Mucosa of descending colon (tissue), 3 donors: Measurements from ENCODE around the gene ZNF691. TPM values are rescaled to one million over a fixed set of nuclear protein-coding genes. Genes with fewer than 3 reads are reported as not detected.

ENCODE experiments used
- ATAC-seq: fragments of 200-7000 bp; cut with Tn5 transposase; one replicate; pipeline ENCODE4 v1.9.1; 2020; ENCODE audit warnings: mild to moderate bottlenecking, moderate library complexity
- DNase-seq, 3 donors: peaks; one replicate each; pipeline ENCODE4 v3.0.0-alpha.2; 2020
- H3K36me3 ChIP-seq: fragments of 200-600 bp; one replicate; pipeline ENCODE4 v1.8.0; 2021; ENCODE audit warnings: low read depth, mild to moderate bottlenecking
- H3K4me1 ChIP-seq: fragments of 200-600 bp; one replicate; pipeline ENCODE4 v1.8.0; 2021; ENCODE audit warnings: low read depth, mild to moderate bottlenecking
- H3K4me3 ChIP-seq: fragments of 200-600 bp; one replicate; pipeline ENCODE4 v1.8.0; 2021; ENCODE audit warnings: mild to moderate bottlenecking
- H3K9me3 ChIP-seq: fragments of 200-600 bp; one replicate; pipeline ENCODE4 v1.8.0; 2021; ENCODE audit warnings: mild to moderate bottlenecking
- intact Hi-C, 2 donors: fragments of 100-400 bp; cut with DNase I in 1 of 2; cut with micrococcal nuclease in 1 of 2; formaldehyde crosslinking; loops; one replicate each; pipeline versions ENCODE4 v1.11.0 to v1.11.1; 2022; cut with DNase I, micrococcal nuclease
- total RNA-seq, 3 donors: library from RNA; stranded (reverse); fragmentation: NEBNext Ultra II Directional in 2 of 3; extraction: Animal tissue kit (Norgen Biotek cat#: 25700) in 2 of 3; gene quantifications; one replicate each; pipeline versions ENCODE4 v1.2.1 to v1.2.4, GENCODE V29; 2021 to 2023
- TF ChIP-seq, protein P1 (sequence below): fragments of 200-600 bp; IDR thresholded peaks from one replicate; pipeline ENCODE4 v1.8.0; 2022; ENCODE audit warnings: antibody characterized with exemption, mild to moderate bottlenecking
- donor health status: DM: no; HTN: no; CAD: no; lungs with moderate emphysema.
- donor health status: DM: no; HTN: no; CAD: no.
- donor health status: DM: no; HTN: yes; CAD: no.

Gene ZNF691
- total RNA-seq, 3 donors from 2014 or later, result 5.9 to 10.8 (median 5.9) TPM

GRCh38 chr1:42880384-42880783, 34.0 kb downstream of the ZNF691 start:
- ATAC-seq (no peak), DNase-seq (no peak)
- Histone ChIP-seq H3K4me3 (no peak overlapping the region), H3K4me1 (no peaks in the 10 kb centered on the region), H3K9me3 (no peaks in the 10 kb centered on the region), H3K36me3 (no peaks in the 10 kb centered on the region)
- intact Hi-C loops, result no loop called here
- TF ChIP-seq, protein P1, sequence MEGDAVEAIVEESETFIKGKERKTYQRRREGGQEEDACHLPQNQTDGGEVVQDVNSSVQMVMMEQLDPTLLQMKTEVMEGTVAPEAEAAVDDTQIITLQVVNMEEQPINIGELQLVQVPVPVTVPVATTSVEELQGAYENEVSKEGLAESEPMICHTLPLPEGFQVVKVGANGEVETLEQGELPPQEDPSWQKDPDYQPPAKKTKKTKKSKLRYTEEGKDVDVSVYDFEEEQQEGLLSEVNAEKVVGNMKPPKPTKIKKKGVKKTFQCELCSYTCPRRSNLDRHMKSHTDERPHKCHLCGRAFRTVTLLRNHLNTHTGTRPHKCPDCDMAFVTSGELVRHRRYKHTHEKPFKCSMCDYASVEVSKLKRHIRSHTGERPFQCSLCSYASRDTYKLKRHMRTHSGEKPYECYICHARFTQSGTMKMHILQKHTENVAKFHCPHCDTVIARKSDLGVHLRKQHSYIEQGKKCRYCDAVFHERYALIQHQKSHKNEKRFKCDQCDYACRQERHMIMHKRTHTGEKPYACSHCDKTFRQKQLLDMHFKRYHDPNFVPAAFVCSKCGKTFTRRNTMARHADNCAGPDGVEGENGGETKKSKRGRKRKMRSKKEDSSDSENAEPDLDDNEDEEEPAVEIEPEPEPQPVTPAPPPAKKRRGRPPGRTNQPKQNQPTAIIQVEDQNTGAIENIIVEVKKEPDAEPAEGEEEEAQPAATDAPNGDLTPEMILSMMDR, result no peak

DNA sequence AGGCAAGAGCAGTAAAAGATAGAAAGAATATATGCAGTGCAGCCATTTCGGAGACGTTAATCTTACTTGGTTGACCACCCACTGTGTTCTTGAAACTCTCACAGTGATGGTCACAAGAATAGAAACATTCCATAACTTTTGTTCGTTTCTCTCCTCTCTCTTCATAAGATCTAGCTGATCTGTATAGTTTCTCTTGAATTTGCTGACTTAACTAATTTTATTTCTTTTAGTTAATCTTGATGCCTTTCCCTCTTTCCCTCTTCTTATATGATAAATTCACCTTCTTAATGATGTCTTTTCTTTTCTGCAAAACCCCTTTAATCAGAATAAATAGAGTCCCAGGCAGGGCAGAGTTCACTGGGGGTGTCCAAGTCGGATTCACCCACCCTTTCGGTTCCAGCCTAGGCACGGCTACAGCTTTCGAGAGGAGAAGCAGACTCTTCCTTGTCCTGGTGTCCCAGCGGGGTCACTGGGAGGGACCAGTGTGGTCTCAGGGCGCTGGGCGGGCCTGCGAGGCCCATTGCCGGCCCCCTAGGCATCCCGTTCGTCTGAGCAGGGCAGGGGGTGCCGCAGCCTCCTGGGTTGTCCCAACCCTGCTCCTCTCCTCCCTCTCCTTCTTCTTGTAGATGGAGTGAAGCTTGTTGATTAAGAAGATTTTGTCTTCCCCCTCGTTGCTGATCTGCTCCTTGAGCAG, 39.8 kb downstream of the ZNF691 start:
- DNase-seq, result no peak
- Histone ChIP-seq H3K4me3 (no peak overlapping the region), H3K36me3 (no peaks in the 10 kb centered on the region), H3K9me3 (no peaks in the 10 kb centered on the region), H3K4me1 (no peaks in the 10 kb centered on the region)
- TF ChIP-seq, protein P1, result no peak
- intact Hi-C loops, result no loop called here
- ATAC-seq, result no peak

GRCh38 chr1:42886800-42887199, 40.4 kb downstream of the ZNF691 start:
- no peak for DNase-seq
- Histone ChIP-seq H3K4me1 (no peaks in the 10 kb centered on the region), H3K4me3 (no peak overlapping the region), H3K9me3 (no peaks in the 10 kb centered on the region), H3K36me3 (no peaks in the 10 kb centered on the region)
- no peak for ATAC-seq
- TF ChIP-seq, protein P1, result no peak
- intact Hi-C loops, result no loop called here

GRCh38 chr1:42887366-42887765, 41.0 kb downstream of the ZNF691 start:
- Histone ChIP-seq H3K4me3 (no peak overlapping the region), H3K4me1 (no peaks in the 10 kb centered on the region), H3K9me3 (no peaks in the 10 kb centered on the region), H3K36me3 (no peaks in the 10 kb centered on the region)
- TF ChIP-seq, protein P1, result no peak
- DNase-seq, result no peak
- no peak for ATAC-seq
- intact Hi-C loops, result no loop called here

GRCh38 chr1:42888013-42888633, 41.7 kb downstream of the ZNF691 start:
- TF ChIP-seq, protein P1, result no peak
- Histone ChIP-seq H3K4me1 (no peaks in the 10 kb centered on the region), H3K9me3 (no peaks in the 10 kb centered on the region), H3K36me3 (no peaks in the 10 kb centered on the region), H3K4me3 (no peak overlapping the region)
- DNase-seq, result no peak
- intact Hi-C loops, result no loop called here
- no peak for ATAC-seq
